ENCODE measurements around the gene CSAD.

DNA sequence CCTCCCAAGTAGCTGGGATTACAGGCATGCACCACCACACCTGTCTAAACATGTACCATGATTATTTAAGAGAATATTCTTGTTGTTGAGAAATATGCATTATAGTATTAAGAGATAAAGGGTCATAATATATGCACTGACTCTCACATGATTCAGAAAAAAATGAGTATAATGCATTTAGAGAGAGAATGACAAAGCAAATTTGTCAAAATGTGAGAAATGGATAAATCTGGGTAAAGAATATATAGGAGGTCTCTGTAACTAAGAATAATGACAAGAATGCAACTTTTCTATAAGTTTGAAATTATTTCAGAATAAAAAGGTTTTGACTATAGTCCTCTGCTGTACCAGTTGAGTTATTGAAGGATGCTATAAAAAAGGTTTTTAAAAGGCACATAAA is 28.3 kb downstream of the CSAD start:
- TF ChIP-seq, protein P1, sequence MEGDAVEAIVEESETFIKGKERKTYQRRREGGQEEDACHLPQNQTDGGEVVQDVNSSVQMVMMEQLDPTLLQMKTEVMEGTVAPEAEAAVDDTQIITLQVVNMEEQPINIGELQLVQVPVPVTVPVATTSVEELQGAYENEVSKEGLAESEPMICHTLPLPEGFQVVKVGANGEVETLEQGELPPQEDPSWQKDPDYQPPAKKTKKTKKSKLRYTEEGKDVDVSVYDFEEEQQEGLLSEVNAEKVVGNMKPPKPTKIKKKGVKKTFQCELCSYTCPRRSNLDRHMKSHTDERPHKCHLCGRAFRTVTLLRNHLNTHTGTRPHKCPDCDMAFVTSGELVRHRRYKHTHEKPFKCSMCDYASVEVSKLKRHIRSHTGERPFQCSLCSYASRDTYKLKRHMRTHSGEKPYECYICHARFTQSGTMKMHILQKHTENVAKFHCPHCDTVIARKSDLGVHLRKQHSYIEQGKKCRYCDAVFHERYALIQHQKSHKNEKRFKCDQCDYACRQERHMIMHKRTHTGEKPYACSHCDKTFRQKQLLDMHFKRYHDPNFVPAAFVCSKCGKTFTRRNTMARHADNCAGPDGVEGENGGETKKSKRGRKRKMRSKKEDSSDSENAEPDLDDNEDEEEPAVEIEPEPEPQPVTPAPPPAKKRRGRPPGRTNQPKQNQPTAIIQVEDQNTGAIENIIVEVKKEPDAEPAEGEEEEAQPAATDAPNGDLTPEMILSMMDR (IDR thresholded peaks at IDR 0.05) = no peak
- TF ChIP-seq, protein P2, sequence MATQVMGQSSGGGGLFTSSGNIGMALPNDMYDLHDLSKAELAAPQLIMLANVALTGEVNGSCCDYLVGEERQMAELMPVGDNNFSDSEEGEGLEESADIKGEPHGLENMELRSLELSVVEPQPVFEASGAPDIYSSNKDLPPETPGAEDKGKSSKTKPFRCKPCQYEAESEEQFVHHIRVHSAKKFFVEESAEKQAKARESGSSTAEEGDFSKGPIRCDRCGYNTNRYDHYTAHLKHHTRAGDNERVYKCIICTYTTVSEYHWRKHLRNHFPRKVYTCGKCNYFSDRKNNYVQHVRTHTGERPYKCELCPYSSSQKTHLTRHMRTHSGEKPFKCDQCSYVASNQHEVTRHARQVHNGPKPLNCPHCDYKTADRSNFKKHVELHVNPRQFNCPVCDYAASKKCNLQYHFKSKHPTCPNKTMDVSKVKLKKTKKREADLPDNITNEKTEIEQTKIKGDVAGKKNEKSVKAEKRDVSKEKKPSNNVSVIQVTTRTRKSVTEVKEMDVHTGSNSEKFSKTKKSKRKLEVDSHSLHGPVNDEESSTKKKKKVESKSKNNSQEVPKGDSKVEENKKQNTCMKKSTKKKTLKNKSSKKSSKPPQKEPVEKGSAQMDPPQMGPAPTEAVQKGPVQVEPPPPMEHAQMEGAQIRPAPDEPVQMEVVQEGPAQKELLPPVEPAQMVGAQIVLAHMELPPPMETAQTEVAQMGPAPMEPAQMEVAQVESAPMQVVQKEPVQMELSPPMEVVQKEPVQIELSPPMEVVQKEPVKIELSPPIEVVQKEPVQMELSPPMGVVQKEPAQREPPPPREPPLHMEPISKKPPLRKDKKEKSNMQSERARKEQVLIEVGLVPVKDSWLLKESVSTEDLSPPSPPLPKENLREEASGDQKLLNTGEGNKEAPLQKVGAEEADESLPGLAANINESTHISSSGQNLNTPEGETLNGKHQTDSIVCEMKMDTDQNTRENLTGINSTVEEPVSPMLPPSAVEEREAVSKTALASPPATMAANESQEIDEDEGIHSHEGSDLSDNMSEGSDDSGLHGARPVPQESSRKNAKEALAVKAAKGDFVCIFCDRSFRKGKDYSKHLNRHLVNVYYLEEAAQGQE (IDR thresholded peaks at IDR 0.05; ENCODE audit: insufficient read depth in 1 of 2, low read depth in 2 of 2, low read length in 1 of 2) = no peak
- TF ChIP-seq SIN3A (IDR thresholded peaks at IDR 0.05; ENCODE audit: borderline replicate concordance, insufficient read depth, low read depth, low read length) = no peak
